Stimulated activated CD4-positive, alpha-beta T cell treated with anti-CD3 and anti-CD28 coated beads, Interleukin-1b, Interleukin-23, amount 100 ng/mL, for 48 hours (primary cell): ENCODE results near the gene KIAA1671.

Experiments
- DNase-seq: peaks from one replicate; pipeline ENCODE4 v3.0.0-alpha.2; 2020

KIAA1671 gene

DNA sequence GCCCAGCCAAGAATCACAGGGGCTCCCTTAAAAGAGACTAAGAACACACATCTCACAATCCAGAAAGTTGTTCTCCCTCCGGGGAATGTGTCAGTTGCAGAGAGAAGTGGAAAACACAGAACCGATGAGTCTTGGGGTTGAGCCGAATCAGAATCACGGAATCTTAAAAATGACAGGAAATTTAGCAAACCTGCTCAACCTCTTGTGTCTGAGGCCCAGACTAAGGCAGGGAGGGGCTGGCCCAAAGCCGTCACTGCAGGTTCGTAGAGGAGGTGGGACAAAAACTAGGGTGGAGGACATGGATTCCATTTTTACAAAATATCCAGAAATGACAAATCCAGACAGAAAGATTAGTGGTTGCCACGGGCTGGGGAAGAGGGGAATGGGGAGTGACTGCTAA is 63.8 kb downstream of the KIAA1671 start:
- no peak for DNase-seq

DNA sequence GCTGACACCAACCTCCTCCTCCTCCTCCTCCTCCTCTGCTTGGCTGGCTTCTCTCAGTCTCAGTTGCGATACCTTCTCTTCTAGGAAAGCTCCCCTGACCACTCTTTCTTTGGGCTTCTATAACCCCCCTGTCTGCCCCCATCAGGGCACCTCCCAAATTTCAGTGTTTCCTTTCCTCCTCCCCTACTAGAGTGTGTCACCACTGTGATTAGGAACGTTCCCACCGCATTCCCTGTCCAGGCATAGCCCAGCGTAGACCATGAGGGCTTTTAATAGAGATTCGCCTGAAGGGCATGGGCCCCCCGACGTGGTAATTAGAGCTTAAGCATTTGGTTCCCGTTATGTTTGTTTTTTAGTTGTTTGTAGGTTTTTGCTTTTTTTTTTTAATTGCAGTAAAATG is 65.5 kb downstream of the KIAA1671 start:
- DNase-seq: no peak

DNA sequence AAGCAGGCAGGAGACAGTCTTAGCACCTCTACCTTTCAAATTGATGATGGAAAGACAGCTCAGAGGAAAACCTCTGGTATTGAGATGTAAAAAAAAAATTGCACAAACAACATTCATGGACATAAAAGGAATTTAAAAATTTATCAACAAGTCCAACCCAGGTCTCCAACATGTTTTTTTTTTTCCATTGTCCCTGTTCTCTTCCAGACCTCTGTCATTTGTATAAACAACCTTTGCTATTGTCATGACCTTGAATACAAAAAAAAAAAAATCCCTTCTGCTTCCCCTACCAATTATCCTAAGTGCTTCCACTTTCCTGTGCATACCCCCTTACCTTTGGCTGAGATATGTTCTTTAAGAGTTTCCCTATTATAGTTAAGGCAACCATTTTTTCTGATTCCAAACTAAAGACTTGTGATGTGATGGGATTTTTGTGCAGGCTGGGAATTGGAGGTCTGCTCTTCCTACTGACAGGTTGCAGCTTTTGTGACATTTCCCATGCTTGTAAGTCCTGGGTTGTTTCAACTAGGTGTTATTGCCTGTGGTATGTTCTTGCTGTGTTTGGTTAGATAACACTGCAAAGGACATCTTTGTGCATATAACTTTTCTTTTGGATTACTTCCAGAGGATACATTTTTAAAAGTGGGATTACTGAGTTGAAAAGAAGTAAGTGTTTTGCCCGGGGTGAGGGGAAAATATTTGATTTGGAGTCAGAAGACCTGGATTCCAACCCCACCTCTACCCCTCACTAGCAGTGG is 67.1 kb downstream of the KIAA1671 start:
- no peak for DNase-seq

DNA sequence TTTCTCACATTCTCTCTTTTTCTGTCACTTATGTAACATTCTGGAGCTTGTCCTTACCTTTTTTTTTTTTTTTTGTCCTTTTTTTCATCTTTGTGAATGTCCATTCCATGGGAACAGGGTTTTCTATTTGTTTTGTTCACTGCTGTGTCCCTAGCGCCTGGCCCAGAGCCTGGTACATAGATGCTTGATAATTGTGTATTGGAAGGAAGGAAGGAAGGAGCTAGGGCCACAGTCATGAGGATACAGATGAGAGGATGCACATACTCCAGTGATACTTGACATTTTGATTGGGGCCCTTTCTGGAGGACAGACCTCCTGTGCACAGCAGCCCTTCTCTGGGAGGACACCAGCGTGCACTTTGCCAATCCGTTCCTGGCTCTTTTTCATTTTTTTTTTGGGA is 68.9 kb downstream of the KIAA1671 start:
- DNase-seq: no peak

DNA sequence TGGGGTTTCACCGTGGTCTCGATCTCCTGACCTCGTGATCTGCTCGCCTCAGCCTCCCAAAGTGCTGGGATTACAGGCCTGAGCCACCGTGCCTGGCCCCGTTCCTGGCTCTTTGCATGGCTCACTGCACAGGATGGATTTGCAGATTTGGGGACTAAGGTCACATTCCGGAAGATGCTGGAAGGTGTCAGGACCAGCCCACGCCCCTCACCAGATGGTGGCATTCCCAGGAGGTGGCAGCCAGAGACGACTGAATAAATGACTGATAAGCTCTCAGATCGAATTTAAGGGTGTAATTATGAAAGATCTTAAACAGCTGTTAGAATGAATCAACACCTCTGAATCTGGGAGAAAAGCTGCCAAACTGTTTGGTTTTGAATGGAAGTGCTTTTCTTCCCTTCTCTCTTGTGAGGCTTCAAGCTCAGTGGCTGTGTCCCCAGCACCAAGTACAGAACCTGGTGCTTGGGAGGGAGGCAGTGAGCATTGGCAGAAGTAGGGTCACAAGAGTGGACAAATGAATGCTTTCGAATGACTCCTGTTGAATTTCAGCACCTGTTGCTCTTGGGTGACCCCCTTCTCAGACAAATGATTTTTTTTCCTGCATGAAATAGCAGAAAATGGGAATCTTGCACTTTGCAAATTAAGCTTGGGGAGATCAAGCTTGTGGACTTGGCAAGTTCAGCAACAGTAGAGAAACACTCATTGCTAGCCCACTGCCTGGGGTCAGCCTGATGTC is 69.6 kb downstream of the KIAA1671 start:
- DNase-seq: no peak

DNA sequence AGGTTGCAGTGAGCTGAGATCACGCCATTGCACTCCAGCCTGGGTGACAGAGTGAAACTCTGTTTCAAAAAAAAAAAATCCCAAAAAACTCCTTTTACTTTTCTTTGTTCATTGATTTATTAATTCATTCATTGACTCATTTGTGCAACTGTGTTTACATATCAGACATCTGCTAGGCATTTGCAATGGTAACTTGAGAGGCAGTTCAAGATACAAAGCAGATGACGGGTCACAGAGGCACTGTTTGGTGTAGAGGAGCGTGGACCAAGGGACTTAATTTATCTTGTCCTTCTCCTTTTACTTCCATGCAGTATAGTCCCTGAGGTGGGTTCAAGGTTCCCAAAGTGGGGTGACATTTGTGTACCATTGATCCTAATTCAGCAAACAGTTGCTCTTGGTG is 71.4 kb downstream of the KIAA1671 start:
- no peak for DNase-seq

DNA sequence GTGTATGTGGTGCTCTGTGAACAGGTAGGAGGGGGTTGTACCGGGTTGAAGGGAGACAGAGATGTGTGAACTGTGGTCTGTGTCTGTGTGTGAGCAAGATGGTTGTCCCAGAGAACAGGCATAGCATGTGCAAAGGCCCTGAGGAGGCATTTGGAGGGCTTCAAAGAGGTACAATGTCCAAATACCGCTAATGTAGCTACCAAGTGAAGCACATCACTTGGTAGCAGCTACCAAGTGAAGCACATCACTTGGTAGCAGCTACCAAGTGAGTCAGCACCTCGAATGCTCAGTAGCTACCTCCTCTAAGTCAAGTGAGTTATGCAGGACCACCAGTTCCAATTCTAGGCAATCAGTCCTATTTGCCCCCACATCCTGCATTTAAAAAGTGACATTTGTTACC is 72.4 kb downstream of the KIAA1671 start:
- no peak for DNase-seq

DNA sequence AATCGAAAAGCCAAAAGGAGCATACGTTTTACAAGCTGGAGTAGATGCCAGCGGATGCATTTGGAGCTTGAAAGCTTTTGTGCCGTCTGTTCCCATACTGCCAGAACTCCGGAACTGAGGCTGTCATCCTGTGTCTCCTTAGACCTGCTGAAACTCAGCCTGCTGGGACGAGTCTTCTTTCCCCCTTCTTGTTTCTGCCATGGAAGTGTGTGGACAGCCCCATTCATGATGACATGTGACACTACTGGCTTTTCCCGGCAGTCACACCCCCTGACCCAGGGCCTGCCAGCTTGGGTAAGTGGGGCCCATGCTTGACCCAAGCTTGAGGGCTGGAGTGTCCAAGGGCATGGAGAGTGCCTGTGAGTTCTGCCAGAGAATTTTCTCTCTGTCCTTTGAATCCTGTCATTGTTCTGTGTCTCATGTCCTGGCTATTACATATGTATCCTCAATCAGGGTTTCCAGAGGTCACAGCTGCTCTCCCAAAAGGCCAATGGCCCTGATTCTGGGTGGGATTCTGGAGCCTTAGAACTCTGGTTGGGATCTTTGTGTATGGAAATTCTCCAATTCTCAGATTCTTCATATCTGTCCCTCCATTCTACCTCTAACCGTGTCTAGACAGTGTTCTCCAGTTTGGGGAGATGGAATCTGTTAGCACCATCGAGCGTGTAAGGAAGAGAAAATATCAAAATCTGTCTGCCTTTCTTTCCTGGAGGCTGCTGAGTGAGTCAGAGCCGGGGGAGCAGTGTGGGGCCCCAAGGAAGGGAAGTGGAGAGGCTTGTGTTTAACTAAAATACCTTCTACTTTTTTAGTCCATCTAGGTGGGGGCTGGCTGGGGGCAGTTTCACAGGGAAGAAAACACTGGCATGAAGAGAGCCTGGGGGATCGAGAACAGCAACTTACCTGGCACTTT is 73.2 kb downstream of the KIAA1671 start:
- no peak for DNase-seq

DNA sequence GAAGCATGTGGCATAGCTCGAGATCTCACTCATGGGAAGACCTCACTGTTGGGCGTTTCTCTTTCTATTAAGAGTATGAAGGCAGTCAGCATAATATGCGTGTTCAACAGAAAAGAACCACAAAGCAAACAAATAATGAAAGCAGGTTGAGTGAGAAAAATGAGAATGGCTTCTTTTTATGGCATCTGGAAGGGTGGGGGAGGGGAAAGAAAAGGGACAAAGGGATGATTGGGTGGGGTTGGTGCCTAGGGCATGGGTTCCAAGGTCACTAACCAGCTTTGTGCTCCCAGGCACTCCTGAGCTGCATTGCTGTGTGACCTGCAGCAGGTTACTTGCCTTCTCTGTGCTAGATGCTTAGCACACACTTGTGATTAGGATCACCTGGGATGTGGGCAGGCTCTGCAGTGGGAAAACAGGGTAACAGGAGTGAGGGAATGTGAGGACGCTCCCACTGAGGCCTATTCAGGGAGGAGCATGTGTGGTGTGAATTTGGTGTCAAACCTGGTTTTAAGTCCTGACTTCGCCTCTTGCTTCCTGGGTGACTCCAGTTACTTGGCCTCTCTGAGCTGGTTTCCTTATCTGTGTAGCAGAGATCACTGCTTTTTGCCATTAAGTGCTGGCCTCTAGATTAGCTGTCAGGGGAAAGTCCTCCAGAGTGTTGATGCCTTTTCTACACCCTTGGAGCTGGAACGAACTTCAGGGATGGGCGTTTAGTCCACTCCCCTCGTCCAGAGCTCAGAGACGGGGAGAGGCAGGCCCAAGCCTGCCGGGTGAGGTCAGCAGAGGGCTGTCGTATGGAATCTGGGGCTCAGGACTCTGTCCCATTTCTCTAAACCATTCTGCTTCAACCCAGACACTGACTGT is 74.8 kb downstream of the KIAA1671 start:
- no peak for DNase-seq

DNA sequence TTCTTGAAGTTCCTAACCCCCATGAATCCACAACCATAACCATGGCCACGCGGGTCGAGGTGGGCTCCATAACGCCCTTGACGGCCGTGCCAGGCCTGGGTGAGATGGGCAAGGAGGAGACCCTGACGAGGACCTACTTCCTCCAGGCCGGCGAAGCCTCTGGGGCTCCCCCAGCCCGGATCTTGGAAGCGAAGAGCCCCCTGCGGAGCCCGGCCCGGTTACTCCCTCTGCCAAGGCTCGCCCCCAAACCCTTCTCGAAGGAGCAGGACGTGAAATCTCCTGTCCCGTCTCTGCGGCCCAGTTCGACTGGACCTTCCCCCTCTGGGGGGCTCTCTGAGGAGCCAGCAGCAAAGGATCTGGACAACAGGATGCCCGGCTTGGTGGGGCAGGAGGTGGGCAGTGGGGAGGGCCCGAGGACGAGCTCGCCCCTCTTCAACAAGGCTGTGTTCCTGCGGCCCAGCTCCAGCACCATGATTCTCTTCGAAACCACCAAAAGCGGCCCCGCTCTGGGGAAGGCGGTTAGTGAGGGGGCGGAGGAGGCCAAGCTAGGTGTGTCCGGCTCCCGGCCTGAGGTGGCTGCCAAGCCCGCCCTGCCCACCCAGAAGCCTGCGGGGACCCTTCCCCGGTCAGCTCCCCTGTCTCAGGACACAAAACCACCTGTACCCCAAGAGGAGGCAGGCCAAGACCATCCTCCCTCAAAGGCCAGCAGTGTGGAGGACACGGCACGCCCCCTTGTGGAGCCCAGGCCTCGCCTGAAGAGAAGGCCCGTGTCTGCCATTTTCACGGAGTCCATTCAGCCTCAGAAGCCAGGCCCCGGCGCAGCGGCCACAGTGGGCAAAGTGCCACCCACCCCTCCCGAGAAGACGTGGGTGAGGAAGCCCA is 75.7 kb downstream of the KIAA1671 start:
- peak; percentile 10 for DNase-seq

DNA sequence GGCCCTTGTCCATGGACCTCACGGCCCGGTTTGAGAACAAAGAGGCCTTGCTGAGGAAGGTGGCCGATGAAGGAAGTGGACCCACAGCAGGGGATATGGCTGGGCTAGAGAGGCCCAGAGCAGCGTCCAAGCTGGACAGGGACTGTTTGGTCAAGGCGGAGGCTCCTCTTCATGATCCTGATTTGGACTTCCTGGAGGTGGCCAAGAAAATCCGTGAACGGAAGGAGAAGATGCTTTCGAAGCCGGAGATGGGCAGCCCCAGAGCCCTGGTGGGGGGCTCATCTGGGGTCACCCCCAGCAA is 76.3 kb downstream of the KIAA1671 start:
- no peak for DNase-seq

DNA sequence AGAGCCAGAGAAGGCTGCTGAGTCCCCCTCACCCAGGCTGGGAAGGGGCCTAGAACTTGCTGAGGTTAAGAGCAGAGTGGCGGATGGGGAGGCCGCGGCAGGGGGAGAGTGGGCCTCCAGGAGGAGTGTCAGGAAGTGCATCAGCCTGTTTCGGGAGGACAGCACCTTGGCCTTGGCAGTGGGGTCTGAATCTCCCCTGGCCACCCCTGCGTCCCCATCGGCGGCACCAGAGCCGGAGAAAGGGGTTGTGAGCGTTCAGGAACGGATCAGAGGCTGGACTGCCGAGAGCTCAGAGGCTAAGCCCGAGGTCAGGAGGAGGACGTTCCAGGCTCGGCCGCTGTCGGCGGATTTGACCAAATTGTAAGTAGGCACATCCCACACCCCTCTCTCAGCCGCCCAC is 76.7 kb downstream of the KIAA1671 start:
- no peak for DNase-seq

DNA sequence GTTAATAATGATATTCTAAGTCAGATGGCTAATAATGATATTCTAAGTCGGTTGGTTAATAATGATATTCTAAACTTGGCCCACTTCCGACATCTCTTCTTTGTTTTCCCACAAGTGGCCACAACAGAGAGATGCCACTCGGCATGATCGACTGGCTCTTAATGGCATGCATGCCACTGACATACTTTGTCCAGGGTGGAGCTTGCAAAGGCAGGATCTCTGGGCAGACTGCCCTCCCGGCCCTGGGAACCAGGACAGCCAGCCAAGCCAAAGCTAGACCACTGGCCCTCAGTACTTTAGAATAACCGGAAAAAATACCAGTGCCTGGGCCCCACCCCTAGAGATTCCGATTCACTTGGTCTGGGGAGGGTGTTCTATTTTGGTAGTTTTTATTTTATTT is 78.1 kb downstream of the KIAA1671 start:
- DNase-seq: no peak

DNA sequence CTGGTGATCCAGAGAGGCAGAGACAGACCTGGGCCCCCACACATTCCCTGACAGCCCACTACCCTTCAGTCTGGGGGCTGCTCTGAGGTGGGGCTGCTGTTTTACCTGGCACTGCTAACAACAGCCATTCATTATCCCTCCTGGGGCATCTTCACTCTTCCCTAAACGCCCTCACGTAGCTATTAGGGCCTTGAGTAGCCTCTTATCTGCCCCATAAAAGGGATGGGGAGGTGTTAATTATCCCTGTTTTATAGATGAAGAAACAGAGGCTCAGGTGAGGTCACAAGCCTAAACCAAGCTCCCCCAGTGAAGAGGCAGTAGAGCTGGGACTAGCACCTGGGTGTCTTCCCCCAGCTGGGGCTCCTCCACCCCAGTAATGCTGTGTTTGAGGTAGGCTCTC is 79.5 kb downstream of the KIAA1671 start:
- DNase-seq: no peak

DNA sequence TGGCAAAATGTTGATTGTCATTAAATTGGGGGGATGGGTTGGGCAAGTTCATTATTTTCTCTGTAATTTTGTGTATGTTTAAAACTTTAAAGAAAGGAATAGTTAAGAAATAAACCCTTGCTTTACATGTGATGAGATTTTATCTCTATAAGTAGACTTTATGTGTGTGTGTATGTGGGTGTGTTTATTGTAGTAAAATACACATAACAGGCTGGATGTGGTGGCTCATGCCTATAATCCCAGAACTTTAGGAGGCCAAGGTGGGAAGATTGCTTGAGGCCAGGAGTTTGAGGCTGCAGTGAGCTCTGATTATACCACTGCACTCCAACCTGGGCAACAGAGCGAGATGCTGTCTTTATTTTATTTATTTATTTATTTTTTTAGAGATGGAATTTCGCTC is 83.2 kb downstream of the KIAA1671 start:
- no peak for DNase-seq

DNA sequence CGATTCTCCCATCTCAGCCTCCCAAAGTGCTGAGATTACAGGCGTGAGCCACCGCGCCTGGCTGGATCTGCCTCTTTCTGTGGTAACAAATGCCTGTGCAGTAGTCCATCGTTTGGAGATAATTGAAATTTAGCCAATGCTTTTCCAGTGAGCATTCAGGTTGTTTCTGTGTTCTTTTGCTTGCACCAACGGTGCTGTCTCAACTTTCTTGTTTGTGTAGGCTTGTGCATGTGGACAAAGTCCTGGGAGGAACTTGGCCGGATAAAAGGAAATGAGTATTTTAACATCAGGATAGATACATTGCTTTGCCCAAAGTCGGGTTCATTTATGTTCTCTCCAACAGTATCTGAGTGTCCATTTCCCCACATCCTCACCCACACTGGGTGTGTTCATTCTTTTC is 85.7 kb downstream of the KIAA1671 start:
- DNase-seq: no peak

DNA sequence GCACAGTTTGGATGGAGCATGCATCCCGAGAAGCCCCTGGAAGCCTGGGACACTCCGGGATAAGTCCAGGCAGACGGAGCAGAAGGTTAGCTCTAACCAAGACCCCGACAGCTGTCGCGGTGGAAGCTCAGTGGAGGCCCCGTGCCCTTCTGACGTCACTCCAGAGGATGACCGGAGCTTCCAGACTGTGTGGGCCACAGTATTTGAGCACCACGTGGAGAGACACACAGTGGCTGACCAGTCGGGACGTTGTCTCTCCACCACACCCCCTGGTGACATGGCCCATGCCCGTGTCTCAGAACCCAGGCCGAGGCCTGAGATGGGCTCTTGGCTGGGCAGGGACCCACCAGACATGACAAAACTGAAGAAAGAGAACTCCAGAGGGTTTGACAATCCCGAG is 86.3 kb downstream of the KIAA1671 start:
- DNase-seq: no peak

DNA sequence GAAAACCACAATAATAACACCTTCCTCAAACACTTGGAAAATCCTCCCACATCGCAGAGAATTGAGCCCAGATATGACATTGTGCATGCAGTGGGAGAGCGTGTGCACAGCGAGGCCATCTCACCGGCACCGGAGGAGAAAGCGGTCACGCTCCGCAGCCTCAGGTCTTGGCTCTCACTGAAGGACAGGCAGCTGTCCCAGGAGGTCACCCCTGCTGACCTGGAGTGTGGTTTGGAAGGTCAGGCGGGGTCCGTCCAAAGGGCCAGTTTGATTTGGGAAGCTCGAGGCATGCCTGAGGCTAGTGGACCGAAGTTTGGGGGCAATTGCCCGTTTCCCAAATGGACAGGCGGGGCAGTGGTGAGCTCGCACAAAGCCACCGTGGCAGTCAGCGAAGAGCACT is 86.7 kb downstream of the KIAA1671 start:
- DNase-seq: no peak

DNA sequence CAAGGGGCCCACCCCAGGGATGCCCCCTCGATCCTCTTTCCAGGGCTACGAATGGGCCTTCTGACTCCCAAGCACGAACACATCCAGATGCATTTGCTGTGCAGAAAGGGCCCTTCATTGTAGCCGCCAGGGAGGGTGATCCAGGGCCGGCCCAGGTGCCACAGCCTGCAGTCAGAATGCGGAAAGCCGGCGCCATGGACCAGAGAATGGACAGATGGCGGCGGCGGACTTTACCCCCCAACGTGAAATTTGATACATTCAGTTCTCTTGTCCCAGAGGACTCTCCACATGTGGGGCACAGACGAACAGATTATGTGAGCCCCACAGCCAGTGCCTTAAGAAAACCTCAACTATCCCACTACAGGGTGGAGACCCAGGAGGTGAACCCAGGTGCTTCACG is 87.2 kb downstream of the KIAA1671 start:
- no peak for DNase-seq

DNA sequence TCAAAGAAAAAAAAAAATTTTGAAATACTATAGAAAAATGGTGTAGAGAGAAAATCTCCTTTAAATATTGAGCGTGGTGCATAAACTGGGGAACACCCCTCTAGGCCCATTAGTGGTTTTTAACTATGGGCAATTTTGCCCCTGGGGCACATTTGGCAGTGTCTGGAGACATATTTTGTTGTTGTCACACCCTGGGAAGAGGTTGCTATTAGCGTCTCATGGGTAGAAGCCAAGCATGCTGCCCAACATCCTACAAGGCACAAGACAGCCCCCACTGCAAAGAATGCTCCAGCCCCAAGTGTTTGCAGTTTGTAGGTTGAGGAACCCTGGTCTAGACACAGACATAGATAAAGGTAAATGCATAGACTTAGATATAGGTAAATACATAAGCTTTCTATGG is 92.6 kb downstream of the KIAA1671 start:
- no peak for DNase-seq

DNA sequence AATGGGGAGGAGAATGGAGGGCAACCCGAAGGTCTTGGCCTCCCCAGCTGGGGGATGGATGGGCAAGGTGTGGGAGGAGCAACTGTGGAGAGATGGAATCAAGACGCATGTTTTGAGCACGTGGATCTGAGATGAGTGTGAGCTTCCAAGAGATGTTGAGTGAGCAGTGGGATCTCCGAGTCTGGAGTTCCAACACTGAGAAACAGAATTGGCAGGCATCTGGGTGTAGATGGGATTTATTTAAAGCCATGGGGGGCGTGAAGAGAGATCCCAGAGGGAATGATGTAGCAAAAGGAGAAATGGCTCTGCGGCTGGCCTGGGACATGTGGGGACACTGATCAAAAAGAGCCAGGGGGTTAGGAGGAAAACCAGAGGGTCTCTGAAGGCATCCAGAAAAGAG is 95.6 kb downstream of the KIAA1671 start:
- no peak for DNase-seq
